Activated CD4-positive, alpha-beta T cell treated with anti-CD3 and anti-CD28 coated beads, Interleukin-2, Interleukin-4, amounts not matched to agents 100 ng/mL and 50 ng/mL, durations not matched to agents 16 hours and 8 hours (primary cell): ENCODE measurements around the gene BEND6.
"Not testable (repeated sequence)": the region's sequence is repeated elsewhere in the genome, so short reads cannot be mapped to it uniquely, and the experiment has no call there.

Experiments
- DNase-seq: peaks from one replicate; pipeline ENCODE4 v3.0.0-alpha.2; 2020; ENCODE audit warnings: low spot score

The BEND6 gene

GRCh38 chr6:57033228-57033627, 78.3 kb downstream of the BEND6 start:
- DNase-seq = no peak

GRCh38 chr6:57035549-57035948, 80.6 kb downstream of the BEND6 start:
- no peak for DNase-seq

- no peak for DNase-seq
Observed at GRCh38 chr6:57038906-57039305, 84.0 kb downstream of the BEND6 start.

GRCh38 chr6:57040011-57040410, 85.1 kb downstream of the BEND6 start:
- DNase-seq = no peak

- DNase-seq = not testable (repeated sequence)
Observed at GRCh38 chr6:57044061-57044460, 89.2 kb downstream of the BEND6 start.

GRCh38 chr6:57044568-57044967, 89.7 kb downstream of the BEND6 start:
- DNase-seq = no peak

- DNase-seq = peak; percentile 91
Observed at GRCh38 chr6:57046332-57047256, 91.7 kb downstream of the BEND6 start, which contains the start of gene KIAA1586. TSS of gene KIAA1586 (plus strand) at chr6:57046693. CDS start at chr6:57046756, 63 bp downstream.

GRCh38 chr6:57047257-57047585, 92.3 kb downstream of the BEND6 start:
- not testable (repeated sequence) for DNase-seq

- DNase-seq = not testable (repeated sequence)
Observed at GRCh38 chr6:57047859-57048258, 93.0 kb downstream of the BEND6 start.

- DNase-seq = no peak
Observed at GRCh38 chr6:57048577-57048976, 93.7 kb downstream of the BEND6 start.

GRCh38 chr6:57063847-57064246, 108.9 kb downstream of the BEND6 start:
- DNase-seq = no peak

- no peak for DNase-seq
Observed at GRCh38 chr6:57064809-57065208, 109.9 kb downstream of the BEND6 start.

- DNase-seq = no peak
Observed at GRCh38 chr6:57068061-57068460, 113.2 kb downstream of the BEND6 start.

GRCh38 chr6:57069228-57069627, 114.3 kb downstream of the BEND6 start:
- DNase-seq = no peak

- no peak for DNase-seq
Observed at GRCh38 chr6:57069920-57070331, 115.0 kb downstream of the BEND6 start.

- no peak for DNase-seq
Observed at GRCh38 chr6:57072108-57072507, 117.2 kb downstream of the BEND6 start.

GRCh38 chr6:57074383-57074782, 119.5 kb downstream of the BEND6 start:
- no peak for DNase-seq

GRCh38 chr6:57075092-57075491, 120.2 kb downstream of the BEND6 start:
- DNase-seq = no peak
